ENCODE measurements around the gene TRAPPC1. TPM values are rescaled to one million over a fixed set of nuclear protein-coding genes. Genes with fewer than 3 reads are reported as not detected.
A peak's percentile ranks its signal among the peaks of the same experiment; 100 is the strongest.

The TRAPPC1 gene
- total and polyA plus RNA-seq, 2 of the 8 experiments (the other 6 are each of a cell fraction or from before 2014, with no cell fraction given), result 114 to 170 TPM

DNA sequence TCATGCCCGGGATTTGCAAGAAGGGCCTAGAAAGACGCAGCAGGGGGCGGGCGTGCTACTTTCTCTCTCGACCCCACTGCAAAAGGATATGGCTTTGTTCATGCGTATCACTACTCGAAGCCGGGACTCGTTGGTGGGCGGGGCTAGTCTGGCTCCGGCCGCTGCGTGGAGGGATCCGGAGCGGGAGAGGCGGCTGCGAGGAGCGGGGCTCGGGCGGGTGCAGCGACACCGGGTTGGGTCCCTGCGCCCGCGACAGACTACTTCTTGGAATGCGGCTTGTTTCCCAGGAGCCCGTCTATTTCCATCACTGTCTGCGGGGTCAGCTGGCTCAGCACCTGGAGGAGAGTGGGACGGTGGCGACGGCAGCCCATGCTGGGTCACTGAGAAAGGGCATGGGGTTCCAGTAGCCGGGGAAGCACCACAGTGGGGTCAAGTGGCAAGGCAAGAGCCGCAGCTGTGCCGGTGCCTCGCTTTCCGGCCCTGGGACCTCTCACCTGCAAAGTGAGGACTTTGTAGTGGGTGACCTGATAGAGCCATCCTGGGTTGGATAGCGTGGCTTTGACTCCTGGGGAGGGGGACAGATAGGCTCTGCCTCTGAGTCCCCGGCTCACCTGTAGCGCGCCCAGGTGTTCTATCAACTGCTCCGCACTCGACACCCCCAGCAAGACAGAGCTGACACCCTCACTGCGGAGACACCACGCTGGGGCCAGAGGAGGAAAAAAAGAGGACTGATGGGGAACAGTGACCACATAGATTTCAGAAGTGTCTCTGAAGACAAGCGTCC, 8.7 kb downstream of the TRAPPC1 start:
- H3K4ac ChIP-seq (replicated peaks; ENCODE audit: insufficient read length, low read depth, low read length), result no peak overlapping the region
- no peak overlapping the region for H2AK5ac ChIP-seq (ENCODE audit: low read depth, low read length)
- H3K36me3 ChIP-seq (ENCODE audit: control insufficient read depth in 2 of 4, insufficient read depth in 4 of 4, low read length in 3 of 4), result no peaks in the 10 kb centered on the region
- H4K20me1 ChIP-seq (replicated peaks in 1 of 2; ENCODE audit: control insufficient read depth in 1 of 2, insufficient read depth in 2 of 2, low read length in 2 of 2), result peaks cover 0 to 2% of the 10 kb centered on the region in 2 experiments
- H4K8ac ChIP-seq (ENCODE audit: extremely low read depth, insufficient read depth, low read length), result peak overlapping the region; percentile 11; the same call in 1 of the 2 replicates
- DNase-seq (ENCODE audit: low read depth in 1 of 2, low spot score in 2 of 2) (peak in 1 of 2 experiments; percentile 90), FAIRE-seq (no peak)
- no peak overlapping the region for H2BK120ac ChIP-seq (replicated peaks; ENCODE audit: low read depth, low read length)
- no peak overlapping the region for H3K27ac ChIP-seq (ENCODE audit: low read depth, low read length)
- H2BK15ac ChIP-seq (ENCODE audit: low read length), result peak overlapping the region; percentile 72; the same call in 1 of the 2 replicates
- H3K23ac ChIP-seq (ENCODE audit: insufficient read length), result no peak overlapping the region
- no peaks in the 10 kb centered on the region for H3K79me1 ChIP-seq (ENCODE audit: low read depth, low read length)
- no peak overlapping the region; a peak in 1 of 7 replicates for H3K9ac ChIP-seq (replicated peaks in 1 of 4; ENCODE audit: extremely low read depth in 1 of 4, low read depth in 3 of 4, low read length in 3 of 4)
- no peaks in the 10 kb centered on the region for H3K9me3 ChIP-seq (ENCODE audit: insufficient read depth in 2 of 2, low read depth in 1 of 2, low read length in 1 of 2)
- WGBS, 2 experiments (ENCODE audit: extremely low coverage in 1 of 2, insufficient coverage in 1 of 2, insufficient read length in 1 of 2, insufficient replicate concordance in 2 of 2, low coverage in 1 of 2, low lambda C conversion rate in 2 of 2, missing lambda C conversion rate in 1 of 2), result 18% methylated on average over 41 of the region's 45 CpGs; no CpG with 5 or more reads in 1 of the 2 experiments
- H2AFZ ChIP-seq (ENCODE audit: low read length), result peak overlapping the region; percentile 71; the same call in 1 of the 2 replicates
- peaks cover 3 to 13% (median 5%) of the 10 kb centered on the region in 4 experiments for H3K4me1 ChIP-seq (replicated peaks in 1 of 4; ENCODE audit: control insufficient read depth in 3 of 4, insufficient read depth in 4 of 4, low read length in 3 of 4)
- no peak overlapping the region for H2BK5ac ChIP-seq (ENCODE audit: low read depth, low read length)
- H3K4me2 ChIP-seq (ENCODE audit: insufficient read depth in 1 of 2, low read depth in 2 of 2, low read length in 2 of 2), result peak overlapping the region; percentile 63 to 69
- peak overlapping the region; percentile 83 for H3K18ac ChIP-seq (ENCODE audit: extremely low read depth, low read length)
- 0 out of 2 replicates have a peak overlapping the region, but pooled peaks have one; percentile 50 for H2BK12ac ChIP-seq (ENCODE audit: low read depth, low read length)
- ChIA-PET POLR2A (ENCODE audit: partially characterized antibody) (interaction anchor here (1.0 to 1.7 kb wide), 3 partner anchors 9 to 82 kb away, joined by 3 to 5 read pairs (median 4); partner anchors contain the start of genes CNTROB and TRAPPC1), CTCF (ENCODE audit: partially characterized antibody) (interaction anchor here (1.0 to 2.3 kb wide), 10 partner anchors 10 to 135 kb away, joined by 3 to 10 read pairs (median 4); partner anchors contain the start of gene CNTROB)
- H4K5ac ChIP-seq (ENCODE audit: insufficient read length, low read depth, low read length), result no peak overlapping the region
- H3K23me2 ChIP-seq (ENCODE audit: low read depth, low read length), result peaks cover 7% of the 10 kb centered on the region; the same call in 1 of the 2 replicates
- H3K14ac ChIP-seq (ENCODE audit: insufficient read length), result no peak overlapping the region
- no peak overlapping the region for H3K56ac ChIP-seq (replicated peaks; ENCODE audit: insufficient read length, low read depth, low read length)
- H3K79me2 ChIP-seq (ENCODE audit: control insufficient read depth in 1 of 2, insufficient read depth in 2 of 2, low read length in 2 of 2), result no peaks in the 10 kb centered on the region
- H3K27me3 ChIP-seq (replicated peaks in 1 of 4; ENCODE audit: control insufficient read depth in 3 of 4, extremely low read depth in 1 of 4, insufficient read depth in 3 of 4, low read length in 3 of 4), result peaks cover 6 to 65% (median 55%) of the 10 kb centered on the region in 4 experiments
- peak overlapping the region; percentile 67 for H4K91ac ChIP-seq (replicated peaks; ENCODE audit: insufficient read length, low read length)
- H3K4me3 ChIP-seq (ENCODE audit: extremely low read depth in 1 of 4, insufficient read depth in 2 of 4, low read depth in 3 of 4, low read length in 4 of 4), result peak overlapping the region; percentile 7 to 53 (median 26); a peak in 6 of 8 replicates
- peak overlapping the region; percentile 18; the same call in 1 of the 2 replicates for H2BK20ac ChIP-seq (ENCODE audit: low read length)
- TF ChIP-seq GABPA (IDR thresholded peaks at IDR 0.05; ENCODE audit: borderline replicate concordance, insufficient read depth, low read length) (no peak), RBBP5 (IDR thresholded peaks at IDR 0.05; ENCODE audit: borderline replicate concordance, low read depth, low read length) (peak; percentile 48; the same call in 1 of the 2 replicates), RAD21 (IDR thresholded peaks at IDR 0.05 in 1 of 2, conservative IDR thresholded peaks at IDR 0.05 in 1 of 2; ENCODE audit: low read depth in 2 of 2, low read length in 2 of 2) (no peak; a peak in 1 of 4 replicates), JUN (IDR thresholded peaks at IDR 0.05; ENCODE audit: low read depth, low read length) (no peak), JUND (IDR thresholded peaks at IDR 0.05; ENCODE audit: low read length) (no peak), SRF (IDR thresholded peaks at IDR 0.05; ENCODE audit: low read depth, low read length) (no peak), SP2 (IDR thresholded peaks at IDR 0.05; ENCODE audit: low read length) (no peak)
- TF ChIP-seq, protein P1, sequence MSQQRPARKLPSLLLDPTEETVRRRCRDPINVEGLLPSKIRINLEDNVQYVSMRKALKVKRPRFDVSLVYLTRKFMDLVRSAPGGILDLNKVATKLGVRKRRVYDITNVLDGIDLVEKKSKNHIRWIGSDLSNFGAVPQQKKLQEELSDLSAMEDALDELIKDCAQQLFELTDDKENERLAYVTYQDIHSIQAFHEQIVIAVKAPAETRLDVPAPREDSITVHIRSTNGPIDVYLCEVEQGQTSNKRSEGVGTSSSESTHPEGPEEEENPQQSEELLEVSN (IDR thresholded peaks at IDR 0.05), result peak; percentile 85
